H1 (cell line): ENCODE data around the gene RXFP1.

Source experiments
- BRCA1 ChIP-seq: IDR thresholded peaks from 2 replicates; pipeline ENCODE4 v1.6.1; 2012; ENCODE audit warnings: low read depth, low read length, improper control_type of control experiment
- EP300 ChIP-seq, 2 experiments: IDR thresholded peaks; 1 replicate in 1 of 2; 2 replicates in 1 of 2; pipeline ENCODE4 v1.6.1; 2011 to 2012; ENCODE audit warnings: low read depth in 2 of 2, low read length in 2 of 2, mild to moderate bottlenecking in 2 of 2, borderline replicate concordance in 1 of 2, inconsistent platforms in 1 of 2, moderate library complexity in 1 of 2
- EZH2 ChIP-seq: fragments of 200-600 bp; sonication (generic); IDR thresholded peaks from 2 replicates; pipeline ENCODE4 v1.7.1; 2012; ENCODE audit warnings: low read depth, mild to moderate bottlenecking, moderate library complexity, low read length, inconsistent platforms; ENCODE audit not compliant: severe bottlenecking
- POLR2AphosphoS5 ChIP-seq: IDR thresholded peaks from 2 replicates; pipeline ENCODE4 v1.6.1; 2011; ENCODE audit warnings: low read depth, low read length
- SP1 ChIP-seq: IDR thresholded peaks from 2 replicates; pipeline ENCODE4 v1.6.1; 2011; ENCODE audit warnings: low read depth, low read length
- SRF ChIP-seq: IDR thresholded peaks from 2 replicates; pipeline ENCODE4 v1.6.1; 2011; ENCODE audit warnings: mild to moderate bottlenecking, low read depth, low read length, moderate library complexity
- TEAD4 ChIP-seq: IDR thresholded peaks from 2 replicates; pipeline ENCODE4 v1.6.1; 2012; ENCODE audit warnings: low read depth, low read length, inconsistent platforms, mixed read lengths
- TF ChIP-seq, protein P1 (sequence below), 3 experiments: IDR thresholded peaks; 1 replicate in 2 of 3; 2 replicates in 1 of 3; pipeline versions ENCODE4 v1.5.1 to v1.6.1; 2011; ENCODE audit warnings: low read length in 3 of 3, mild to moderate bottlenecking in 3 of 3, inconsistent platforms in 2 of 3, low read depth in 1 of 3, moderate library complexity in 1 of 3; ENCODE audit not compliant: insufficient read depth in 1 of 3; ENCODE audit errors: control extremely low read depth in 1 of 3
- TF ChIP-seq, protein P2 (sequence below): IDR thresholded peaks from 2 replicates; pipeline ENCODE4 v1.6.1; 2011; ENCODE audit warnings: low read length, improper control_type of control experiment
- TF ChIP-seq, protein P3 (sequence below): IDR thresholded peaks from 2 replicates; pipeline ENCODE4 v1.6.1; 2011; ENCODE audit warnings: low read depth, mild to moderate bottlenecking, low read length; ENCODE audit not compliant: insufficient read depth

DNA sequence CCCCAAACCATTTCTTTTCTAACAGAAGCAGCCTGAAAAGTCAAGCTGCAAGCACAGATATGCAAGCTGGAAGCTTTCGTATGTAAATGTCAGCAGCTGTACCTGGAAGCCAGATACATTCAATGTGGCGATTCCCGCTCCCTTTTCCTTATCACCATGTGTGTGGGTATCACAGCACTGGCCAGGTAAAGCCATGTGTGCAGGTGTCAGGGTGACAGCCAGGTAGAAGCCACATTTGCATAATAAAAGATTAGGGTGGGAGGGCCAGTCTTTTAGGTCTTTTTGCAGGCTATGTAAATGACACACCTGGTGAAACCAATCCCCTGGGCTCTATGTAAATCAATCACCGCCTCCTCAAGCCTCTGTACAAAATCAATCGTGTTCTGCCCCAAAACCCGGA is 50.1 kb downstream of the RXFP1 start:
- TF ChIP-seq EP300 (IDR thresholded peaks at IDR 0.05; ENCODE audit: borderline replicate concordance in 1 of 2, low read depth in 2 of 2, low read length in 2 of 2) (peak in 1 of 2 experiments; percentile 41; a peak in 1 of 3 replicates), BRCA1 (no peak), SP1 (peak; percentile 59), SRF (no peak), POLR2AphosphoS5 (no peak), EZH2 (no peak), TEAD4 (no peak)
- TF ChIP-seq, protein P1, sequence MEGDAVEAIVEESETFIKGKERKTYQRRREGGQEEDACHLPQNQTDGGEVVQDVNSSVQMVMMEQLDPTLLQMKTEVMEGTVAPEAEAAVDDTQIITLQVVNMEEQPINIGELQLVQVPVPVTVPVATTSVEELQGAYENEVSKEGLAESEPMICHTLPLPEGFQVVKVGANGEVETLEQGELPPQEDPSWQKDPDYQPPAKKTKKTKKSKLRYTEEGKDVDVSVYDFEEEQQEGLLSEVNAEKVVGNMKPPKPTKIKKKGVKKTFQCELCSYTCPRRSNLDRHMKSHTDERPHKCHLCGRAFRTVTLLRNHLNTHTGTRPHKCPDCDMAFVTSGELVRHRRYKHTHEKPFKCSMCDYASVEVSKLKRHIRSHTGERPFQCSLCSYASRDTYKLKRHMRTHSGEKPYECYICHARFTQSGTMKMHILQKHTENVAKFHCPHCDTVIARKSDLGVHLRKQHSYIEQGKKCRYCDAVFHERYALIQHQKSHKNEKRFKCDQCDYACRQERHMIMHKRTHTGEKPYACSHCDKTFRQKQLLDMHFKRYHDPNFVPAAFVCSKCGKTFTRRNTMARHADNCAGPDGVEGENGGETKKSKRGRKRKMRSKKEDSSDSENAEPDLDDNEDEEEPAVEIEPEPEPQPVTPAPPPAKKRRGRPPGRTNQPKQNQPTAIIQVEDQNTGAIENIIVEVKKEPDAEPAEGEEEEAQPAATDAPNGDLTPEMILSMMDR (IDR thresholded peaks at IDR 0.05; ENCODE audit: control extremely low read depth in 1 of 3, insufficient read depth in 1 of 3, low read depth in 1 of 3, low read length in 3 of 3), result no peak
- TF ChIP-seq, protein P2, sequence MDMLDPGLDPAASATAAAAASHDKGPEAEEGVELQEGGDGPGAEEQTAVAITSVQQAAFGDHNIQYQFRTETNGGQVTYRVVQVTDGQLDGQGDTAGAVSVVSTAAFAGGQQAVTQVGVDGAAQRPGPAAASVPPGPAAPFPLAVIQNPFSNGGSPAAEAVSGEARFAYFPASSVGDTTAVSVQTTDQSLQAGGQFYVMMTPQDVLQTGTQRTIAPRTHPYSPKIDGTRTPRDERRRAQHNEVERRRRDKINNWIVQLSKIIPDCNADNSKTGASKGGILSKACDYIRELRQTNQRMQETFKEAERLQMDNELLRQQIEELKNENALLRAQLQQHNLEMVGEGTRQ, result no peak
- TF ChIP-seq, protein P3, sequence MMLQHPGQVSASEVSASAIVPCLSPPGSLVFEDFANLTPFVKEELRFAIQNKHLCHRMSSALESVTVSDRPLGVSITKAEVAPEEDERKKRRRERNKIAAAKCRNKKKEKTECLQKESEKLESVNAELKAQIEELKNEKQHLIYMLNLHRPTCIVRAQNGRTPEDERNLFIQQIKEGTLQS, result no peak
